CD14-positive monocyte (primary cell): ENCODE data around the gene PORCN. TPM values are rescaled to one million over a fixed set of nuclear protein-coding genes. Genes with fewer than 3 reads are reported as not detected.

Source experiments
- DNase-seq, 3 donors: peaks; one replicate each; pipeline ENCODE4 v3.0.0-alpha.2; 2011 to 2022
- H2AFZ ChIP-seq: 2 replicates; pipeline ENCODE4 v1.6.0; 2012; ENCODE audit warnings: mild to moderate bottlenecking, low read depth, low read length, inconsistent platforms; ENCODE audit not compliant: insufficient read depth, poor library complexity, severe bottlenecking
- H3K27ac ChIP-seq, 2 donors: 1 replicate in 1 of 2; 2 replicates in 1 of 2; pipeline ENCODE4 v1.5.1; 2012 to 2013; ENCODE audit warnings: low read length in 2 of 2, control low read depth in 1 of 2, inconsistent platforms in 1 of 2, low read depth in 1 of 2, mild to moderate bottlenecking in 1 of 2
- H3K27me3 ChIP-seq, 2 donors: one replicate each; pipeline versions ENCODE4 v1.6.0 to v1.6.1; 2011 to 2013; ENCODE audit warnings: low read length in 2 of 2; ENCODE audit not compliant: control insufficient read depth in 2 of 2, insufficient read depth in 2 of 2
- H3K36me3 ChIP-seq, 2 donors: replicated peaks in 1 of 2; 1 replicate in 1 of 2; 2 replicates in 1 of 2; pipeline versions ENCODE4 v1.5.1 to v1.6.1; 2012 to 2013; ENCODE audit warnings: low read length in 2 of 2, control low read depth in 1 of 2, inconsistent platforms in 1 of 2, mild to moderate bottlenecking in 1 of 2; ENCODE audit not compliant: insufficient read depth in 2 of 2, control insufficient read depth in 1 of 2
- H3K4me1 ChIP-seq, 2 donors: 1 replicate in 1 of 2; 2 replicates in 1 of 2; pipeline versions ENCODE4 v1.5.1 to v1.6.1; 2012 to 2013; ENCODE audit warnings: low read length in 2 of 2, control low read depth in 1 of 2, inconsistent platforms in 1 of 2, mild to moderate bottlenecking in 1 of 2, moderate library complexity in 1 of 2; ENCODE audit not compliant: insufficient read depth in 2 of 2, control insufficient read depth in 1 of 2
- H3K4me2 ChIP-seq: replicated peaks from 2 replicates; pipeline ENCODE3; 2012; ENCODE audit warnings: low read length, moderate library complexity, mild to moderate bottlenecking; ENCODE audit not compliant: poor library complexity, severe bottlenecking; ENCODE audit errors: extremely low read depth
- H3K4me3 ChIP-seq, 3 experiments: fragments of 200-600 bp in 1 of 3; sonication (generic) in 1 of 3; replicated peaks in 1 of 3; 1 replicate in 2 of 3; 2 replicates in 1 of 3; pipeline ENCODE4 v1.5.1; 2011 to 2013; ENCODE audit warnings: low read length in 3 of 3, mild to moderate bottlenecking in 3 of 3, control low read depth in 2 of 3, low read depth in 2 of 3, inconsistent platforms in 1 of 3, moderate library complexity in 1 of 3
- H3K79me2 ChIP-seq: 2 replicates; pipeline ENCODE4 v1.6.0; 2012; ENCODE audit warnings: mild to moderate bottlenecking, control low read depth, inconsistent platforms, low read length, moderate library complexity; ENCODE audit not compliant: insufficient read depth
- H3K9ac ChIP-seq: 2 replicates; pipeline ENCODE4 v1.6.0; 2017; ENCODE audit warnings: low read length, mild to moderate bottlenecking; ENCODE audit not compliant: insufficient read depth, poor library complexity, severe bottlenecking
- H3K9me3 ChIP-seq, 2 donors: replicated peaks in 1 of 2; 1 replicate in 1 of 2; 2 replicates in 1 of 2; pipeline versions ENCODE4 v1.5.1 to v1.6.1; 2012 to 2013; ENCODE audit warnings: low read length in 2 of 2, control low read depth in 1 of 2; ENCODE audit not compliant: control insufficient read depth in 1 of 2, insufficient read depth in 1 of 2
- H4K20me1 ChIP-seq: 2 replicates; pipeline ENCODE4 v1.6.0; 2012; ENCODE audit warnings: mild to moderate bottlenecking, low read length, control low read depth, moderate library complexity; ENCODE audit not compliant: insufficient read depth
- H3K27ac Mint-ChIP-seq, 7 donors: one replicate each; pipeline ENCODE4 v1.8.0; 2020; ENCODE audit warnings: mild to moderate bottlenecking in 7 of 7, mixed read lengths in 7 of 7, moderate library complexity in 6 of 7, inconsistent platforms in 2 of 7
- H3K27me3 Mint-ChIP-seq, 3 donors: one replicate each; pipeline ENCODE4 v1.8.0; 2021 to 2022; ENCODE audit warnings: low read depth in 3 of 3, mild to moderate bottlenecking in 3 of 3, mixed read lengths in 3 of 3, moderate library complexity in 3 of 3, inconsistent platforms in 1 of 3
- H3K36me3 Mint-ChIP-seq, 2 donors: one replicate each; pipeline ENCODE4 v1.8.0; 2020; ENCODE audit warnings: mixed read lengths in 2 of 2, inconsistent platforms in 1 of 2, mild to moderate bottlenecking in 1 of 2
- H3K4me1 Mint-ChIP-seq: one replicate; pipeline ENCODE4 v1.8.0; 2020; ENCODE audit warnings: mild to moderate bottlenecking, mixed read lengths
- H3K4me3 Mint-ChIP-seq, 2 donors: one replicate each; pipeline ENCODE4 v1.8.0; 2020; ENCODE audit warnings: mild to moderate bottlenecking in 2 of 2, mixed read lengths in 2 of 2, moderate library complexity in 1 of 2
- H3K9me3 Mint-ChIP-seq, 7 donors: one replicate each; pipeline ENCODE4 v1.8.0; 2020 to 2022; ENCODE audit warnings: mixed read lengths in 7 of 7, mild to moderate bottlenecking in 6 of 7, moderate library complexity in 6 of 7, inconsistent platforms in 2 of 7
- CTCF ChIP-seq: fragments of 200-600 bp; IDR thresholded peaks from one replicate; pipeline ENCODE4 v1.8.0; 2022; ENCODE audit warnings: antibody characterized with exemption, mild to moderate bottlenecking
- WGBS: methylation state at CpG from one replicate; pipeline ENCODE4 v1.1.5; 2013; ENCODE audit warnings: missing lambda C conversion rate; ENCODE audit not compliant: insufficient coverage; 5-methylcytosine and 5-hydroxymethylcytosine counted together
- intact Hi-C, 2 donors: fragments of 100-400 bp; cut with micrococcal nuclease; formaldehyde crosslinking; loops; one replicate each; pipeline versions ENCODE4 v1.15.0 to v1.15.1; 2023
- polyA plus RNA-seq, 3 donors: library from polyadenylated mRNA; depleted of rRNA in 1 of 3; unstranded in 2 of 3; stranded (reverse) in 1 of 3; fragments of 300-500 nt in 2 of 3; fragments of >200 nt in 1 of 3; fragmentation: Illumina TruSeq in 2 of 3; gene quantifications; 1 replicate in 2 of 3; 2 replicates in 1 of 3; pipeline ENCODE4 v1.2.3, GENCODE V29; 2012 to 2021

The PORCN gene
- polyA plus RNA-seq, 3 donors, result 7.5 to 10.5 (median 7.8) TPM

GRCh38 chrX:48558271-48558670 lies 49.5 kb downstream of the PORCN start:
- peaks cover 0 to 11% (median 0%) of the 10 kb centered on the region in 3 donors for H3K27me3 Mint-ChIP-seq
- H3K36me3 ChIP-seq, result peaks cover 34 to 63% of the 10 kb centered on the region in 2 donors
- no peaks in the 10 kb centered on the region for H3K27me3 ChIP-seq
- H4K20me1 ChIP-seq, result no peaks in the 10 kb centered on the region
- peak overlapping the region in 1 of 7 donors; percentile 63 for H3K27ac Mint-ChIP-seq
- peaks cover 49 to 56% of the 10 kb centered on the region in 2 donors for H3K36me3 Mint-ChIP-seq
- no peak overlapping the region for H2AFZ ChIP-seq
- no peaks in the 10 kb centered on the region for H3K4me1 ChIP-seq
- TF ChIP-seq CTCF, result no peak
- no peak overlapping the region for H3K4me2 ChIP-seq
- peak in 1 of 3 donors; percentile 11 for DNase-seq
- peaks cover 0 to 4% (median 0%) of the 10 kb centered on the region in 7 donors for H3K9me3 Mint-ChIP-seq
- WGBS, result no CpG with 5 or more reads among the region's 4 CpGs
- no peak overlapping the region for H3K27ac ChIP-seq
- no peaks in the 10 kb centered on the region for H3K79me2 ChIP-seq
- no peak overlapping the region for H3K4me3 Mint-ChIP-seq
- H3K4me3 ChIP-seq, result no peak overlapping the region
- H3K4me1 Mint-ChIP-seq, result no peaks in the 10 kb centered on the region
- no peak overlapping the region for H3K9ac ChIP-seq
- intact Hi-C loops, result no loop called here
- no peaks in the 10 kb centered on the region for H3K9me3 ChIP-seq

GRCh38 chrX:48559636-48560035 lies 50.8 kb downstream of the PORCN start:
- Mint-ChIP-seq H3K27me3 (peaks cover 0 to 8% (median 0%) of the 10 kb centered on the region in 3 donors), H3K4me1 (no peaks in the 10 kb centered on the region), H3K4me3 (no peak overlapping the region), H3K9me3 (peaks cover 0 to 4% (median 2%) of the 10 kb centered on the region in 7 donors), H3K36me3 (peaks cover 51 to 54% of the 10 kb centered on the region in 2 donors), H3K27ac (no peak overlapping the region)
- H3K27me3 ChIP-seq, result no peaks in the 10 kb centered on the region
- no peak for TF ChIP-seq CTCF
- no peaks in the 10 kb centered on the region for H3K9me3 ChIP-seq
- H3K4me2 ChIP-seq, result no peak overlapping the region
- no peaks in the 10 kb centered on the region for H3K4me1 ChIP-seq
- H4K20me1 ChIP-seq, result no peaks in the 10 kb centered on the region
- no peak overlapping the region for H3K27ac ChIP-seq
- 100% methylated on average over 4 of the region's 24 CpGs for WGBS
- H2AFZ ChIP-seq, result no peak overlapping the region
- no peaks in the 10 kb centered on the region for H3K79me2 ChIP-seq
- H3K36me3 ChIP-seq, result peaks cover 38 to 60% of the 10 kb centered on the region in 2 donors
- no peak overlapping the region for H3K9ac ChIP-seq
- DNase-seq, result no peak
- intact Hi-C loops, result no loop called here
- H3K4me3 ChIP-seq, result no peak overlapping the region
